OCI-LY7 (cell line): Measurements from ENCODE around the gene IPP. TPM values are rescaled to one million over a fixed set of nuclear protein-coding genes. Genes with fewer than 3 reads are reported as not detected.

Experiments used
- BruUV-seq: library from RNA; stranded (reverse); fragments of 400-500 nt; replicated peaks from 2 replicates; lab custom pipeline; 2021; lab: Mats Ljungman, UMichigan
- CTCF ChIA-PET: fragments of 300-600 bp; sonication (Branson Sonifier 250); formaldehyde crosslinking; loops from one replicate; lab custom pipeline; 2022; ENCODE audit warnings: antibody characterized with exemption; ENCODE audit not compliant: unreplicated experiment; lab: Charles Lee
- POLR2A ChIA-PET: fragments of 300-600 bp; sonication (Branson Sonifier 250); formaldehyde crosslinking; loops from one replicate; lab custom pipeline; 2022; ENCODE audit warnings: antibody characterized with exemption; lab: Charles Lee
- DNase-seq: peaks from one replicate; pipeline ENCODE4 v3.0.0-alpha.2; 2015; ENCODE audit warnings: low spot score
- H2AFZ ChIP-seq: fragments of 200-600 bp; sonication (generic), shearing (Covaris generic); 2 replicates; pipeline ENCODE4 v1.6.1; 2014; ENCODE audit warnings: mild to moderate bottlenecking, antibody characterized with exemption, low read length, moderate library complexity
- H3K27ac ChIP-seq: fragments of 200-600 bp; sonication (generic); 2 replicates; pipeline ENCODE4 v1.5.1; 2014; ENCODE audit warnings: mixed run types, low read depth, mild to moderate bottlenecking, moderate library complexity, low read length, inconsistent platforms; ENCODE audit not compliant: poor library complexity, severe bottlenecking
- H3K36me3 ChIP-seq: fragments of 200-600 bp; sonication (generic); 2 replicates; pipeline ENCODE4 v1.6.1; 2014; ENCODE audit warnings: mild to moderate bottlenecking, antibody characterized with exemption, low read length, moderate library complexity, mixed read lengths; ENCODE audit not compliant: insufficient read depth
- H3K4me1 ChIP-seq: fragments of 200-600 bp; sonication (generic); 2 replicates; pipeline ENCODE4 v1.5.1; 2014; ENCODE audit warnings: mild to moderate bottlenecking, low read length; ENCODE audit not compliant: insufficient read depth, poor library complexity, severe bottlenecking
- H3K4me2 ChIP-seq: fragments of 200-600 bp; sonication (generic); 2 replicates; pipeline ENCODE4 v1.6.1; 2014; ENCODE audit warnings: mild to moderate bottlenecking, low read length
- H3K4me3 ChIP-seq: fragments of 200-600 bp; sonication (generic); 2 replicates; pipeline ENCODE4 v1.5.1; 2014; ENCODE audit warnings: mild to moderate bottlenecking, low read depth, low read length; ENCODE audit not compliant: poor library complexity, severe bottlenecking
- H3K79me2 ChIP-seq: fragments of 200-600 bp; sonication (generic); 2 replicates; pipeline ENCODE4 v1.6.1; 2016; ENCODE audit warnings: low read depth, mild to moderate bottlenecking, low read length, moderate library complexity, mixed read lengths; ENCODE audit not compliant: insufficient read depth
- H3K9me2 ChIP-seq: fragments of 200-600 bp; sonication (generic); 2 replicates; pipeline ENCODE4 v1.6.1; 2016; ENCODE audit warnings: mild to moderate bottlenecking, low read length, mixed read lengths; ENCODE audit not compliant: insufficient read depth
- H3K9me3 ChIP-seq: fragments of 200-600 bp; sonication (generic); 2 replicates; pipeline ENCODE4 v1.6.1; 2014; ENCODE audit warnings: mild to moderate bottlenecking, mixed run types, low read length, mixed read lengths
- H4K20me1 ChIP-seq: fragments of 200-600 bp; sonication (generic); 2 replicates; pipeline ENCODE4 v1.6.1; 2014; ENCODE audit warnings: mild to moderate bottlenecking, antibody characterized with exemption, low read length, moderate library complexity, mixed read lengths; ENCODE audit not compliant: insufficient read depth
- EZH2phosphoT487 ChIP-seq: fragments of 200-600 bp; sonication (generic); IDR thresholded peaks from 2 replicates; pipeline ENCODE4 v1.6.1; 2018; ENCODE audit warnings: low read depth, borderline replicate concordance, mild to moderate bottlenecking, mixed run types, antibody characterized with exemption, low read length, moderate library complexity, mixed read lengths
- intact Hi-C: fragments of 100-400 bp; cut with micrococcal nuclease; formaldehyde crosslinking; loops from one replicate; pipeline ENCODE4 v1.10.0; 2022; ENCODE audit not compliant: unreplicated experiment
- total RNA-seq, 2 experiments: library from RNA; depleted of rRNA in 1 of 2; stranded (reverse); fragments of >200 nt in 1 of 2; shearing (Covaris generic) in 1 of 2; gene quantifications; 2 replicates each; pipeline ENCODE4 v1.2.3, GENCODE V29; 2014 to 2022
- TF ChIP-seq, protein P1 (sequence below): fragments of 200-600 bp; sonication (generic); conservative IDR thresholded peaks from 2 replicates; pipeline ENCODE4 v1.5.1; 2014; ENCODE audit warnings: mild to moderate bottlenecking, antibody characterized with exemption, low read length, moderate library complexity, mixed read lengths

IPP gene
- total RNA-seq, 2 experiments from 2014 or later: 4.6 to 17.9 TPM

- Histone ChIP-seq H3K4me1 (peaks cover 8% of the 10 kb centered on the region), H3K36me3 (no peaks in the 10 kb centered on the region; the same call in 1 of the 2 replicates), H3K27ac (no peak overlapping the region), H3K9me2 (no peaks in the 10 kb centered on the region), H3K9me3 (peaks cover 19% of the 10 kb centered on the region), H4K20me1 (no peaks in the 10 kb centered on the region), H3K79me2 (no peaks in the 10 kb centered on the region), H3K4me2 (no peak overlapping the region), H2AFZ (no peak overlapping the region), H3K4me3 (no peak overlapping the region)
- ChIA-PET POLR2A (interaction anchor here (0.6 kb wide), 1 partner anchor 40 kb away, joined by 4 read pairs; no protein-coding TSS in a partner anchor), CTCF (no interaction called here)
- intact Hi-C loops: no loop called here
- no peak for DNase-seq
- TF ChIP-seq EZH2phosphoT487: no peak
- TF ChIP-seq, protein P1, sequence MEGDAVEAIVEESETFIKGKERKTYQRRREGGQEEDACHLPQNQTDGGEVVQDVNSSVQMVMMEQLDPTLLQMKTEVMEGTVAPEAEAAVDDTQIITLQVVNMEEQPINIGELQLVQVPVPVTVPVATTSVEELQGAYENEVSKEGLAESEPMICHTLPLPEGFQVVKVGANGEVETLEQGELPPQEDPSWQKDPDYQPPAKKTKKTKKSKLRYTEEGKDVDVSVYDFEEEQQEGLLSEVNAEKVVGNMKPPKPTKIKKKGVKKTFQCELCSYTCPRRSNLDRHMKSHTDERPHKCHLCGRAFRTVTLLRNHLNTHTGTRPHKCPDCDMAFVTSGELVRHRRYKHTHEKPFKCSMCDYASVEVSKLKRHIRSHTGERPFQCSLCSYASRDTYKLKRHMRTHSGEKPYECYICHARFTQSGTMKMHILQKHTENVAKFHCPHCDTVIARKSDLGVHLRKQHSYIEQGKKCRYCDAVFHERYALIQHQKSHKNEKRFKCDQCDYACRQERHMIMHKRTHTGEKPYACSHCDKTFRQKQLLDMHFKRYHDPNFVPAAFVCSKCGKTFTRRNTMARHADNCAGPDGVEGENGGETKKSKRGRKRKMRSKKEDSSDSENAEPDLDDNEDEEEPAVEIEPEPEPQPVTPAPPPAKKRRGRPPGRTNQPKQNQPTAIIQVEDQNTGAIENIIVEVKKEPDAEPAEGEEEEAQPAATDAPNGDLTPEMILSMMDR: no peak
- no TSS peak for BruUV-seq
These were observed 5.2 kb upstream of the IPP start for GRCh38 chr1:45755697-45756096.

- Histone ChIP-seq H3K9me2 (no peaks in the 10 kb centered on the region), H3K4me3 (no peak overlapping the region), H3K36me3 (no peaks in the 10 kb centered on the region; the same call in 1 of the 2 replicates), H3K79me2 (no peaks in the 10 kb centered on the region), H2AFZ (no peak overlapping the region), H3K9me3 (peaks cover 19% of the 10 kb centered on the region), H3K27ac (no peak overlapping the region), H3K4me2 (no peak overlapping the region), H4K20me1 (no peaks in the 10 kb centered on the region), H3K4me1 (peaks cover 13% of the 10 kb centered on the region)
- ChIA-PET POLR2A (interaction anchor here (0.5 kb wide), 1 partner anchor 29 kb away, joined by 4 read pairs; no protein-coding TSS in a partner anchor), CTCF (no interaction called here)
- no peak for TF ChIP-seq EZH2phosphoT487
- TF ChIP-seq, protein P1: no peak
- BruUV-seq: no TSS peak
- peak; percentile 29 for DNase-seq
- intact Hi-C loops: no loop called here
These were observed 3.0 kb upstream of the IPP start for GRCh38 chr1:45753248-45754037.
